NCI-H128 (cell line): ENCODE data around the gene PGLYRP1.

Source experiments
- DNase-seq: peaks from one replicate; lab custom pipeline; 2025; ENCODE audit not compliant: unreplicated experiment; lab: John Stamatoyannopoulos, UW

PGLYRP1 gene

DNA sequence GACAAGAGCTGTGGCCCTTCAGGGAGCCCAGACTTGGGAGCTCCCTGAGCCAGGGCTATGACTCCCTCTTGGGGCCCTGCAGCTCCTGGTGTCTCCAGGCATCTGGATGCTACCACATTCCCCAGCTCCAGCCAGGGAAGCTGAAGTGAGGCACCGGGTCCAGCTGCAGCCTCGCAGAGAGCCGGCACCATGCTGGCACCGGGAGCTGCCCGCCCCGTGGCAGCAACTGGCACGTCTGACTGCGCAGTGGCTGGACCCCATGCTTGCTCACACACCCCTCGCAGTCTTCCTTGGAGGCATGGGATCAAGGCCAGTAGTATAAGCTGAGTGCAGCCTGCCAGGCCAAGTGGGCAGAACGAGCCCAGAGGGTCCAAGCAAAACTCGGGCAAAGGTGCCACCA is 10.5 kb upstream of the PGLYRP1 start:
- DNase-seq, result no peak

DNA sequence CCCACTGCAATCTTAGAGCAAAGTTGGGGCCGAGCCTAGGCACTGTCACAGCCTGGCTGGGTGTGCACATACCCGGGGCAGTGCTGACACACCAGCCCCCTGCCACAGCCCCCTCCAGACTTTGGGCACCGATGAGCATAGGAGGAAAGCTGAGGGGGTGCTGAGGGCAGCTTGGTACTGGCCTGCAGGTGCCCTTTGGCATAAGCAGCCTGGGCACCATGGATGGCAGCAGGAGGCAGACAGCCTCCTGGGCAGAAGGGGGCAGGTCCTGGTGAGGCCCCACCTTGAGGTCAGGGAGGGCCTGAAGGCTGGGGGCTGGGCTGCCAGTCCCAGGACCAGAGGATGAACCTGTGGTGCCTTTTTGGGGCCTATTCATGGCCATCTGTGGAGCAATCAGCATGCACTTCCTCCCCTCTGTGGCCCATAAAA is 9.8 kb upstream of the PGLYRP1 start:
- DNase-seq, result no peak

DNA sequence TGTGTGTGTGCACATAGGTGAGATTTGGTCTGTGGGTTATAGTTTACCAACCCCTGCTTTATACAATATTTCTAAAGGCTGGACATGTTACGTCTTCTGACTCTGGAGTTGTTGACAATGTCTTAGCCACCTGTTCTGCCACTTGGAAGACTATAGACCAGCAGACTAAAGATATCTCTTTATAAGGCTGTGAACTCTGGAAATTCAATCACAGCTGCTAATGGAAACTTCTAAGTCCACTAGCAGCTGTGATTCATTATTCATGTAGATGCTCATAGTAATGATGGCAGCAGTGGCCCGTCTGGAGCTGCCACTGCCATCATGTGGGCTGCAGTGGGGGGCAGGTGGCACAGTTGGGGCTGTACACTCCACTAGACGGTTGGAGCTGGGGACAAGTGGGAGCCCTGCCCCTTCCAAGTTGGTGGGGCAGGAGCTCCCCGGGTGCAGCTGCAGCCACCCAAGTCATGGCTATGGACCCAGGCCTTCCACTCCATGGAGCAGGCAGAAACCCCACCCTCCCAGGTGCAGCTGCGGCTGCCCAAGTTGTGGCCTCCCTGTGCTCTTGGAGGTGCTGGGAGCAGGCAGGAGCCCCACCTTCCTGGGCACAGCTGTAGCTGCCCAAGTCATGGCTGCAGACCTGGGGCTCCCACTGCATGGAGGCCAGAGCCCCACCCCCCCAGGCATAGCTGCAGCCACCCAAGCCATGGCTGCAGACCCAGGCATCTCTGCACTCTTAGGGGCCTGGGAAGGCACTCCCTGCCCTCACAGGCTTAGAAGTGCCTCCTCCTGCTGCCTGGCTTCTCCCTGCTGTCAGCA is 9.1 kb upstream of the PGLYRP1 start:
- DNase-seq, result no peak

DNA sequence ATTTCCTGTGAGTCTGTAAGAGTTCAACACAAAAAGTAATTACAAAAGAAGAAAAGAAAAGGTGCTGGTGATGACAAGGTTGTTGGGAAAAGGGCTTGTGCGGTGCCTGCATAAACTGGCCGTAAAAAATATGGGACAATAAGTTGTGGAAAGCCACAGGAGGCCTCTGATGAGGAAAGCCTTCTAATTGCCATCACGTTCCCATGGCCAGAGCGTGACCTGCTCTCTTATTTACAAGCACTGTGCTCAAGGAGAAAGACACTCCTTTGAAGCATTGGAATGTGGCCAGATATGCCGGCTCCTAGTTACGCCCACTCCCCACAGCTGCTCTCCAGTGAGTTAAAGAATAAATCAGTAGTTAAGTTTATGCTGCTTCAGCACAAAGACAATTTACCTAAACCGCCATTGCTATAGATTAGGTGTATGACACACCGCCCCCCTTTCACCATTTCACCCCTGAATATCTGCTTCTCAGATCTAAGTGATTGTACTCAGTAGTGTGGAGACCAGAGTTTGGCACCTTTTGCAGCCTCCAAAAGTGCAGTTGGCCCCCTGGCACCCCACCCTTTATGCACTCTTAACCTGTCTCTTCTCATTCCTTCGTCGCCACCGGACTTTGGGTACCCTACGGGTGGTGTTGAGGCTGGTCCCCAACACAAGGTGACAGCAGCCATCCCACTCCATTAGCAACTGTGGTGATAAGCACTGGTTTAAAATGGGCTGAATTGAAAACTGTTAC is 8.1 kb upstream of the PGLYRP1 start:
- DNase-seq, result no peak

DNA sequence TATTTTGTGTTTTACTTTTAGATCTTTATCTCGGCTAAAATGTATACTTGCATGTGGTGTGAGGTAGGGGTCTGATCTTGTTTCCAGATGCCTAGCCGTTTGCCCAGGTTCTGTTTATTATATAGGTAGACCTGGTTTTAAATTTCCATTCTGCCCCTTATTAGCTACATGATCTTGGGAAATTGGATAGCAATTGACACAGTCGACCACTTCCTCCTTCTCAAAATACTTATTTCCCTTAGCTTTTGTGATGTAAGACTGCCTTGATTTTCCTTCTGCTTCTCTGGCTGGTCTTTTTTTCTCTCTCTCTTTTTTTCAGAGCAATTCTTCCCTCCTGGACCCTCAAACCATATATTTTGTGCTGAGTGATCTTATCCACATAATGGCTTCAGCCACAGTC is 3.0 kb upstream of the PGLYRP1 start:
- no peak for DNase-seq

DNA sequence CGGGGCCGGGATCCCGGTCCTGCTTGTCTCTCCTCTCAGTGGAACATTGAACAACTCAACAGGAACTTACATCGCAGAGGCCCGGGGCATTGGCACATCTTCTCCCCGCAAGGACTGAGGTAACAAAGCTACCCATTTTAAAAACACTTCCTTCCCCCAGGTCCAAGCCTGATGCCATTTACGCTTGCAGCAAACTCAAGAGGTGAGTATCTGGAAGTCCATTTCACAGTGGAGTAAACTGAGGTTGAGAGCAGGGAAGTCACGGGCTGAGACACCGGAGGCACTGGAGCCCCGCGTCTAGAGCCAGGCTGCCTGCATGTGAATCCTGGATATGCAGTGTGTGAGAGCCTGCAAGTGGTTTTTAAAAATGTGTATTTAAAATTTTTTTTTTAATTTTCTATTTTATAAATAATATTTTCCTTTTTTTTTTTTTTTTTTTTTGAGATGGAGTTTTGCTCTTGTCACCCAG is 492 bp upstream of the PGLYRP1 start:
- no peak for DNase-seq

DNA sequence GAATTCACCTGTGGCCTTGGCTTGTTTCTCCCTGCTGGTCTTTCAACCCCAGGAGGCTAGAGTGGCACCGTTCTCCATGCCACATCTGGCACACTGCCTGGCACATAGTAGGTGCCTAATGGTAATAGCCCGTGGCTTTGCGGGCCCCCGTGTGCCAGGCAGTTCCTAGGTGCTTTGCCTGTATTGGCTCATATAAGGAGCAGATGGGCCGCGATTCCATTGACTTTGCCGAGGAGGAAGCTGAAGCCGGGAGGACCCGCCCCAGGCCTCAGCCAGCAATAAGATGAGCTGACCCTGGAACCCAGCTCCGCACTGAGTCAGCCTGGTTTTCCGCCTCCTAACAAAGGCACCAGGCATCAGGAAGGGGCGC is 807 bp downstream of the PGLYRP1 start:
- DNase-seq, result no peak

DNA sequence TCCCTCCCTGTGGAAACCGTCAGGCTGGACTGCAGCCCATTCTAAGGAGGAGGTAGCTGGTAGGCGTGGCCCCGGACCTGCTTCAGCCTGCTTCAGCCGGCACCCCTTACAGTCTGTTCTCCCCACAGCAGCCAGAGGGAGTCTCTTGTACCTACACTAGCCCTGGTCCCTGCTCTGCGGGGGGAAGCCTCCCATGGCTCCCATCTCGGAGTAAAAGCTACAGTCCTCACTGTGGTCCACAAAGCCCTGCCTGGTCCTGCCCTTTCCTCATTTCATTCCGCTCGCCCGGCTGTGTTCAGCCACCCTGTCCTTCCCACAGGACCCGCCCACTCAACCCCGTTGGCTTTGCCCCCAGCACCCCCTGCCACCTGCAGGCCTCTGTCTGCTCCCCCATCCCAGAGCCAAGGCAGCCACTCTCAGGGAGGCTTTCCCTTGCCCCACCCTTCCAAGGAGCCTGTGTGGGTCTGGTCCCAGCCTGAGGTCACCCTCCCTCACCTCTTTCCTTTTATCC is 1.3 kb downstream of the PGLYRP1 start:
- no peak for DNase-seq

DNA sequence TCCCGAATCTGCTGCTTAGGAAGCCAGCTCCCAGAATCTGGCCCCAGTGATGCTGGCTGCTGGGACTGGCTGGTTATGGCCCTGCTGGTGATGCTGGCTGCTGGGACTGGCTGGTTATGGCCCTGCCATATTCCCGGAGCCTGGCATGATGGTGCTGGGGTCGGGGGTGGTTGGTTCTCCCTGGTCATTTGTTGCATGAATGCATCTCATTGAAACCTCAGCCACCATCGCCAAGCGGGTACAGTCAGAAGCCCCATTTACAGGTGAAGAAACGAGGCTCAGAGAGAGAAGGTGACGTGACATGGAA is 2.1 kb downstream of the PGLYRP1 start:
- no peak for DNase-seq

DNA sequence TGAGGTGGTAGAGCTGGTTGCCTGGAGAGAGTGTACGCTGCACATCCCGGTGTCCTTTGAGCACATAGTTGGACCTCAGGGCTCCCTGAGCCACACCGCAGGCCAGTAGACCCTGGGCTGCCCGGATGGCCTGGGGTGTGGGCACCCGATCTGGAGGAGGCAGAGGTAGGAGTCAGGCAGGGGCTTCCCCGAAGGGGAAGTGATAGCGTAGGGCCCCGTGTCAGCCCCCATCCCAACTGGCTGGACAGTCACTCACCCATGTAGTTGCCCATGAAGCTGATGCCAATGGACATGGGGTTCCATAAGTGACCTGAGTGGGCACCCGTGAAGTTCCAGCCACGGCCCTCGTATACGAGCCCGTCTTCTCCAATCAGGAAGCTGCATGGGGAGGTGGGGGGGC is 3.6 kb downstream of the PGLYRP1 start:
- DNase-seq, result no peak

DNA sequence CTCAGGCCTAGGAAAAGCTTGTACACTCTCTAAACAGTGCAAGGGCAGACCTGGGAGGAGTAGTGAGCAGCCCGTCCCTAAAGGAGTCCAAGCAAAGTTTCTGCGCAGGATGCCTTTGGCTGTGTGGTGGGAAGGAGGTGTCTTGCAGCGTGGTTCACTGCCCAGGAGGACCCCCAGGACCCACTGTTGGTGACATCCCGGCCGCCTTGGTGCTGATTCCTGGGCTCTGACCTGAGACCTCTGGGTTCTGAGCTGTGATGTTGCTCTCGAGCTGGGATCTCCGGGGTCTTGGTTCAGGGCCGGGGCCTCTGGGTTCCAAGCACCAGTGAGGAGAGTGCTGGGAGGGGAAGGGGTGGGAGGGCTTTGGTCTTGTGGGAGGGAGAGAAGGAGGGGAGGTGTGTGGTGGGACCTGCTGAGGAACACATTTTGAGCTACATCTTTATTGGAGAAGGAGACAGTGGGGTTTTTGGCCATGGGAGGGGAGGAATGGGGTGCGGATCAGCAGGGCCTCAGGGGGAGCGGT is 4.1 kb downstream of the PGLYRP1 start:
- no peak for DNase-seq

DNA sequence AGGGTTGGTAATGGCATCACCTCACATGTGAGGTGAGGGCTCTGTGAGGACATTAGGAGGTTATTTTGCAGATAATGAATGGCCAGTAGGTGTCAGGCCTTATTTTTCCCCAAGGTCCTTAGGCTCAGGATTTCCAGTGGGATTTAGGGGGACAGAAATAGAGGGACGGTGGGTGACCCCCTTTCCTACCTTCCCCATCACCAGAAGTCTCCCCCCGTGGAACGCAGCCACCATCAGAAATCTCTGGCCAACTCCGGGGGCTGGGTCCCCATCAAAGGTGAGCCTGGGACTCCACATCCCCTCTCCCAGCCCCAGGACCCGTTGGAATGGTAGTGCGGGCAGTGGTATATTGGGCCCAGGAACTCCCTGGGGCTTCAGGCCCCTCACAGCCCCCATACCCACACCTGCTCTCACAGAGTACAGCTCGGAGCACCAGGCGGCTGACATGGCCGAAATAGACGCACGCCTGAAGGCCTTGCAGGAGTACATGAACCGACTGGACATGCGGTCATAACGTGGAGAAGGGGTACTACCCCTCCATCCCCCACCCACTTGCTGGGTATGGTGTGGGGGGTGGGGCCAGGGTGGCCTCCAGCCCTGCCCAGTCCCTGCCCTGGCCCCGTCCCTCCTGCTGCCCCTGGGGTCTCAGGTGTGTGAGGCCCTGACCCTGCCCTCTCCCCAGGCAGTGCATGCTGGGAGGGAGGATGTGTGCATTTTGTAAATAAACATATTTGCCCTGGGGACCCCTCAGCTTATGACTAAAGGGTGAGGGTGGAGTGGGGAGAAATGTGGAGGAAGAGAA is 4.8 kb downstream of the PGLYRP1 start:
- DNase-seq, result no peak

DNA sequence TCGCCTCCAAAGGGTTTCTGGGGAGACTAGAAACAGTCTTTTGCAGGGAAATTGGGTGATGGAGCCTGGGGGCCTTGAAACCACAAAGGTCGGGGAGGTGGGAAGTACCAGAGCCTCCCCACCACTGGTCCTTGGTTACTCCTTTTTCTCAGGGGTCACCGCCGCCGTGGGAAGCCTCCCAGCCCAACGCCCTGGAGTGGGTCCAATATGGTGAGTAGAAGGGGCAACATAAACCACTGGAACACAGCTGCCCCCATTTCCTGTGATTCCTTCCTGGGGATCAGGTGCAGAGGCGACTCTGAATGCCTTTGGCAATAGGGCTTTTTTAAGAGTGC is 5.8 kb downstream of the PGLYRP1 start:
- no peak for DNase-seq

DNA sequence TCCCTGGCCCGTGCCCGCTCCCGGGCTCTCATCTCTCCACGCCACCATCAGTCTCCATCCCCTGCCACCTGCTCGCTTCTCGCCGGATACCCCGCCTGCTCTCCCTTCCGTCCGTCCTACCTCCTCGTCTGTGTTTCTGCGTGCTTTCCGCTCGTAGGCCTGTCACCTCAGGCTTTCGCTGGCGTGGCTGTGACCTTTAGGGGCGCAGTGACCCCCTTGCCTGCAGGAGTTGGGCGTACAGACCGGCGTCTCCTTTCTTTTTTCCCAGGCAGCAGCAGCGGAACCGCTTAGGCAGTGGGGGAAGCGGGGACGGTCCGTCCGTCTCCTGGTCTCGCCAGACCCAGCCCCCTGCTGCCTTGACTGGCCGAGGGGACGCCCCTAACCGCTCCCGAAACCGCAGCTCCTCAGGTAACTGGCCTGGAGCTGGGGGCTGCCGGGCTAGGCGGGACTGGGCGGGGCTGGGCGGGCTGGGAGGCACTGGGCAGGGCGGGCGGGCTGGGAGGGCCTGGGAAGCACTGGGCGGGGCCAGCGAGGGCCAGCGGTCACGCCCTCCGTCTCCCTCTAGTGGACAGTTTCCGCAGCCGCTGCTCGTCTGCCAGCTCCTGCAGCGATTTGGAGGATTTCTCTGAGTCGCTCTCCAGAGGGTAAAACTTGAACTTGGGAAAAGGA is 6.3 kb downstream of the PGLYRP1 start:
- DNase-seq, result peak; percentile 68

DNA sequence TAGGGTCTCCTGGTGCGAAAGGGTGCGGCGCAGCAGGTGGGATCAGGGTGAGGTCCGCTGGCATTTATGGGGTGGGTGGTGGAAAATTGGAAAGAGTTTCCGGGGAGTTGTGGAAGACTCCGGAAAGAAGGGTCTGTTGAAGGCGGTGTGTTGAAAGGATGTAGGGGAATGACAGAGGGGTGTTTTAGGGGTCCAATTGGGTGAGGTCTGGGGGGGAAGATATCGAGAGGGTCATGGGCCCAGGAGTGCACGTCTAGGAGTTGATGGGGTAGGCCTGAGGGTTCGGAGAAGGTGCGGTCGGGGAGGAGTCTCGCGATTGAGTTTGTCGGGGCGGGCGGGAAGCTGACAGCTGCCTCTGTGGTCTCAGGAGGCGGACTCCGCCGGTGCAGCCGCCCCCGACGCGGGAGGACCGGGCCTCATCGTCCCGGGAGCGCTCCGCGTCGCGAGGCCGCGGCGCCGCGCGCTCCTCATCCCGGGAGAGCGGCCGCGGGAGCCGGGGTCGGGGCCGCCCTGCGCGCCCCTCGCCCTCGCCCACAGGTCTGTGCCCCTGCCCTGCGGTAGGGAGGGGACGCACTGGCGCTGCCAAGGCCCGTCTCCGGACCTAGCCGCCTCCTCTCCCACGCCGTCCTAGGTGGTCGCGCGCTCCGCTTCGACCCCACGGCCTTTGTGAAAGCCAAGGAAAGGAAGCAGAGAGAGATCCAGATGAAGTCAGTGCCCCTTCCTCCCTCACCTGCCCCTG is 7.0 kb downstream of the PGLYRP1 start:
- no peak for DNase-seq

DNA sequence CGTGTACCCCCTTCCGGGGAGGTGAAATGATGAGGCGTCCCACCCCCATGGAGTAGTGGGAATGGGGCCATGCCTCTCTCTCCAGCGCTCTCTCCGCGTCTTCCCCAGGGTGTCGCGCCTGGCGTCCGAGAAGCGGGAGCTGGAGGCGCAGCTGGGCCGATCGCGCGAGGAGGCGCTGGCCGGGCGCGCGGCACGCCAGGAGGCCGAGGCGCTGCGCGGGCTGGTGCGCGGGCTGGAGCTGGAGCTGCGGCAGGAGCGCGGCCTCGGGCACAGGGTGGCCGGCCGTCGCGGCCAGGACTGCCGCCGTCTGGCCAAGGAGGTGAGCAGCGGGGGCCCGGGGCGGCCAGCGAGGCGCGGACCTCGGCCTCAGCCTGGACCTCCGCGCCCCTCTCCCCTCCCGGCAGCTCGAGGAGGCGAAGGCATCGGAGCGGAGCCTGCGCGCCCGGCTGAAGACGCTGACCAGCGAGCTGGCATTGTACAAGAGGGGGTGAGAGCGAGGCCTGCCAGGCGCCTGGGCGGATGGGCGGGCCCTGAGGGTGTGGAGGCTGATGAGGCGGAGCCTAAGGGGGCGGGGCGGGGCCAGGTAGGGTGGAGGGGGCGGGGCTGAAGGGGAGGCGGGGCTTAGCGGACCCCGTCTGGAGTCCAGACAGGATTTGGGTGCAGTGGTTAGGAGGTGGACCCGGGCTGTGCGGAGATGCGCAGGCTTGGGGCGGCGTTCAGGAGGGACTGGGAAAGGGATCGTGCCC is 7.7 kb downstream of the PGLYRP1 start:
- DNase-seq, result peak; percentile 52

DNA sequence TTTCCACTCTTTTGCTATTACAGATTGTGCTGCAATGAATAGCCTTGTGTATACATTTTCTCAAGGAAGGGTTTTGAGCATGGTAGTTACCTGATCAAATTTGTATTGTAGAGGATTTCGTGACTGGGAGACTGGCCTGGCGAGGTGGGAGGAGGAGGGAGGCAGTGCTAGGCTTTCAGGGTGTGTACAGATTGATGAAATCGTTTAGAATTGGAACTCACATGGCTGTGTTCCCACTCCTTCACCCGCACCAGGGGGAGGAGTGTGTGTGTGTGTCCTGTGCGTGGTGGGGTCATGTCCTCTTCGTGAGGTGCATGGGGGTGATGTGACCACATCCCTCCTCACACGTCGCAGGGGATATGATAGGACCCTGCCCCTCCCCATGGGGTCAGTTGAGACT is 8.3 kb downstream of the PGLYRP1 start:
- DNase-seq, result no peak

DNA sequence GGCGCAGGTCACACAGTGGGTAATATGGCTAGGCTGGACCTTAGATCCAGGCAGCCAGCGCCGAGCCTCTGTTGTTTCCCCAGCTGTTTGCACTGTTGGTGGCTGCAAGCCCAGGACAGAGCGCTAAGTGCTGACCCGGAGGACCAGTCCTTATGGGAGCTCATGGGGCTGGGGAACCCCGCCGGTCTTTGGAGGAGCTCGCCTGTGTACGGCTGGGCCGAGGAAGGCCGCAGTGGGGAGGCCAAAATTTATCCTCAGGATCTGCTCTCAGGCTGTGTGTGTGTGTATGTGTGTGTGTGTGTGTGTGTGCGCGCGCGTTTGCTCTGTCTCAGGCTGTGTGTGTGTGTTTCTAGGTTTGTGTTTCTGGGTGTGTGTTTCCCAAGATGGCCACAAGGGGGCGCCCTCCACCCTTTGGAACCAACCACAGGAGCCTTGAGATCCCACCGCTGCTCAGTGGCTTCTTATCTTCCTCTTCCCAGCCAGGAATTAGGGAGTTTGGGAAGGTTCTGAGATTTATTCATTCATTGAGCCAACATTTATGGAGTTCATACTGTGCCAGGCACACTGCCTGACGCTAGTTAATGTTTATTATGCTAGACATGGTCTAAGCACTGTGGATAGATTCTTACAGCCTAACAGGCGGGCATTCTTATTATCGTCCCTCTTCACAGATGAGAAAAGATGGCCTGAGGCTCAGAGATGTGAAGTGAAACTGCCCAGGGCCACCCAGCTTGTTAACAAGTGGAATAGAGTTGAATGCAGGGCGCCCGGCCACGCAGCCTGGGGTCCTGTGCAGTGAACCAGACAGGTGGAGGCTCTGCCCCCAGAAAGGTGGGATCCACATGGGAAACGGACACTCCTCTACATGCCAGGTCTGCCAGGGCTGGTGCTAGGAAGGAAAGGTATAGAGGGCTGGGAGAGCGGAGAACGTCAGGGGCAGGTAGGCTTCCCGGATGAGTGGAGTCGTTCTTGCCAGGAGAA is 13.0 kb downstream of the PGLYRP1 start:
- DNase-seq, result peak; percentile 28
